ENCODE results near the gene CDH5. TPM values are rescaled to one million over a fixed set of nuclear protein-coding genes. Genes with fewer than 3 reads are reported as not detected.

Gene CDH5
- polyA plus RNA-seq, 1 donor (not counting 4 experiments of a cell fraction or from before 2014, with no cell fraction given): 0.05 TPM

GRCh38 chr16:66431760-66432159, 65.3 kb downstream of the CDH5 start:
- no peaks in the 10 kb centered on the region for H4K20me1 ChIP-seq (ENCODE audit: control insufficient read depth, extremely low read depth, insufficient read depth, low read length)
- no peak overlapping the region for H3K27ac ChIP-seq (ENCODE audit: control insufficient read depth, insufficient read depth, low read length)
- H3K36me3 ChIP-seq (ENCODE audit: control insufficient read depth in 2 of 2, extremely low read depth in 1 of 2, insufficient read depth in 2 of 2, low read length in 2 of 2): no peaks in the 10 kb centered on the region
- no peaks in the 10 kb centered on the region for H3K4me1 ChIP-seq (ENCODE audit: control insufficient read depth, extremely low read depth, insufficient read depth, low read length)
- no peaks in the 10 kb centered on the region for H3K9me3 ChIP-seq (ENCODE audit: control insufficient read depth, low read depth, low read length)
- DNase-seq (ENCODE audit: low read depth, low spot score) (no peak), FAIRE-seq (no peak)
- no peak for TF ChIP-seq EZH2 (IDR thresholded peaks at IDR 0.05; ENCODE audit: low read length)
- TF ChIP-seq, protein P1, sequence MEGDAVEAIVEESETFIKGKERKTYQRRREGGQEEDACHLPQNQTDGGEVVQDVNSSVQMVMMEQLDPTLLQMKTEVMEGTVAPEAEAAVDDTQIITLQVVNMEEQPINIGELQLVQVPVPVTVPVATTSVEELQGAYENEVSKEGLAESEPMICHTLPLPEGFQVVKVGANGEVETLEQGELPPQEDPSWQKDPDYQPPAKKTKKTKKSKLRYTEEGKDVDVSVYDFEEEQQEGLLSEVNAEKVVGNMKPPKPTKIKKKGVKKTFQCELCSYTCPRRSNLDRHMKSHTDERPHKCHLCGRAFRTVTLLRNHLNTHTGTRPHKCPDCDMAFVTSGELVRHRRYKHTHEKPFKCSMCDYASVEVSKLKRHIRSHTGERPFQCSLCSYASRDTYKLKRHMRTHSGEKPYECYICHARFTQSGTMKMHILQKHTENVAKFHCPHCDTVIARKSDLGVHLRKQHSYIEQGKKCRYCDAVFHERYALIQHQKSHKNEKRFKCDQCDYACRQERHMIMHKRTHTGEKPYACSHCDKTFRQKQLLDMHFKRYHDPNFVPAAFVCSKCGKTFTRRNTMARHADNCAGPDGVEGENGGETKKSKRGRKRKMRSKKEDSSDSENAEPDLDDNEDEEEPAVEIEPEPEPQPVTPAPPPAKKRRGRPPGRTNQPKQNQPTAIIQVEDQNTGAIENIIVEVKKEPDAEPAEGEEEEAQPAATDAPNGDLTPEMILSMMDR (optimal IDR thresholded peaks at IDR 0.05 in 1 of 3, IDR thresholded peaks at IDR 0.05 in 1 of 3, conservative IDR thresholded peaks at IDR 0.05 in 1 of 3; ENCODE audit: extremely low read depth in 1 of 3, insufficient read depth in 2 of 3, low read length in 3 of 3): no peak
- H3K4me2 ChIP-seq (ENCODE audit: control insufficient read depth, extremely low read depth, insufficient read depth, low read depth, low read length): no peak overlapping the region
- no peaks in the 10 kb centered on the region for H3K9me1 ChIP-seq (ENCODE audit: control insufficient read depth, extremely low read depth, insufficient read depth, low read length)
- dilution Hi-C loops (cut with MboI; ENCODE audit: extremely low pct_ligation_motif_present, low sequenced_read_pairs): no loop called here
- no peak overlapping the region for H2AFZ ChIP-seq (ENCODE audit: control insufficient read depth, low read length)
- H3K9ac ChIP-seq (ENCODE audit: control insufficient read depth, extremely low read depth, insufficient read depth, low read length): no peak overlapping the region
- peaks cover 32% of the 10 kb centered on the region for H3K27me3 ChIP-seq (ENCODE audit: control insufficient read depth, extremely low read depth, insufficient read depth, low read length)
- H3K4me3 ChIP-seq (ENCODE audit: control insufficient read depth in 2 of 3, extremely low read depth in 1 of 3, insufficient read depth in 2 of 3, low read depth in 1 of 3, low read length in 3 of 3): no peak overlapping the region
- H3K79me2 ChIP-seq (ENCODE audit: control insufficient read depth, insufficient read depth, low read length): no peaks in the 10 kb centered on the region

DNA sequence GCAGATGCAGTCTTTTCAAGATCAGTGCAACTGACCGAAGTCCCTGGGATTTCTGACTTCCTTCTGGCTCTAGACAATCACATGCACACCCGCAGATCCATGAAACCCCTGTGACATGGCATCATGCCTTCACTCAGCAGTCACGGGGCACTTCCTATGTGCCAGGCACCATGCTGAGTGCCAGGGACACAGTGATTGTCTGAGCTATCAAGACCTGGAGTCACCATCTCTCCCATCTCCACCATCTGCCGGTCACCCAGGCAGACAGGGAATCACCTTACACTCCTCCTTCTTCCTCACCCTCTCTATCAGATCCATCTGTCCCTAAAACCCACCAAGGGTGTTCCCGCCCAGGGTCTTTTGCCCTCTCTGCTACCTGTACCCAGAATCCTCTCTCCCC, 65.9 kb downstream of the CDH5 start:
- Histone ChIP-seq H4K20me1 (ENCODE audit: control insufficient read depth, extremely low read depth, insufficient read depth, low read length) (no peaks in the 10 kb centered on the region), H3K9me3 (ENCODE audit: control insufficient read depth, low read depth, low read length) (no peaks in the 10 kb centered on the region), H3K4me2 (ENCODE audit: control insufficient read depth, extremely low read depth, insufficient read depth, low read depth, low read length) (no peak overlapping the region), H3K79me2 (ENCODE audit: control insufficient read depth, insufficient read depth, low read length) (no peaks in the 10 kb centered on the region), H3K9ac (ENCODE audit: control insufficient read depth, extremely low read depth, insufficient read depth, low read length) (no peak overlapping the region), H3K27ac (ENCODE audit: control insufficient read depth, insufficient read depth, low read length) (no peak overlapping the region), H3K36me3 (ENCODE audit: control insufficient read depth in 2 of 2, extremely low read depth in 1 of 2, insufficient read depth in 2 of 2, low read length in 2 of 2) (no peaks in the 10 kb centered on the region), H3K9me1 (ENCODE audit: control insufficient read depth, extremely low read depth, insufficient read depth, low read length) (no peaks in the 10 kb centered on the region), H3K4me3 (ENCODE audit: control insufficient read depth in 2 of 3, extremely low read depth in 1 of 3, insufficient read depth in 2 of 3, low read depth in 1 of 3, low read length in 3 of 3) (no peak overlapping the region), H3K27me3 (ENCODE audit: control insufficient read depth, extremely low read depth, insufficient read depth, low read length) (peaks cover 31% of the 10 kb centered on the region), H2AFZ (ENCODE audit: control insufficient read depth, low read length) (no peak overlapping the region), H3K4me1 (ENCODE audit: control insufficient read depth, extremely low read depth, insufficient read depth, low read length) (no peaks in the 10 kb centered on the region)
- no peak for TF ChIP-seq EZH2 (IDR thresholded peaks at IDR 0.05; ENCODE audit: low read length)
- TF ChIP-seq, protein P1 (optimal IDR thresholded peaks at IDR 0.05 in 1 of 3, IDR thresholded peaks at IDR 0.05 in 1 of 3, conservative IDR thresholded peaks at IDR 0.05 in 1 of 3; ENCODE audit: extremely low read depth in 1 of 3, insufficient read depth in 2 of 3, low read length in 3 of 3): no peak
- DNase-seq (ENCODE audit: low read depth, low spot score) (no peak), FAIRE-seq (no peak)
- dilution Hi-C loops (cut with MboI; ENCODE audit: extremely low pct_ligation_motif_present, low sequenced_read_pairs): no loop called here

All from keratinocyte (primary cell).